ENCODE measurements around the gene ROR2. TPM values are rescaled to one million over a fixed set of nuclear protein-coding genes. Genes with fewer than 3 reads are reported as not detected.

ROR2 gene
- total RNA-seq, 8 experiments from 2014 or later: 0.32 to 26.3 (median 7.4) TPM

Other genes starting within 250 kb of the ROR2 start
- gene SPTLC1, start 165.2 kb upstream of the ROR2 start, total RNA-seq: 10 to 100 TPM; 32.3 to 93.8 (median 59.6) TPM